Hepatocyte (in vitro differentiated cells): ENCODE data around the gene TLR9.

ENCODE experiments used
- CTCF ChIP-seq: fragments of 200-600 bp; sonication (generic); IDR thresholded peaks from 2 replicates; pipeline ENCODE4 v1.5.1; 2016; ENCODE audit warnings: antibody characterized with exemption, mild to moderate bottlenecking; ENCODE audit not compliant: poor library complexity
- EZH2 ChIP-seq: fragments of 200-600 bp; sonication (generic); IDR thresholded peaks from 2 replicates; pipeline ENCODE4 v1.6.1; 2016; ENCODE audit warnings: antibody characterized with exemption, mild to moderate bottlenecking, borderline replicate concordance
- EZH2phosphoT487 ChIP-seq: fragments of 200-600 bp; sonication (generic); IDR thresholded peaks from one replicate; pipeline ENCODE4 v1.6.1; 2018; ENCODE audit warnings: antibody characterized with exemption, mild to moderate bottlenecking, low read depth, moderate library complexity; ENCODE audit not compliant: unreplicated experiment, severe bottlenecking

- no peak for TF ChIP-seq CTCF
- no peak for TF ChIP-seq EZH2
- TF ChIP-seq EZH2phosphoT487 = no peak
These were observed 46.9 kb downstream of the TLR9 start for GRCh38 chr3:52178537-52178936.
